GM15510 (cell line): ENCODE measurements around the gene HMGN2.
A peak's percentile ranks its signal among the peaks of the same experiment; 100 is the strongest.

ENCODE experiments used
- POLR2A ChIP-seq: IDR thresholded peaks from 3 replicates; pipeline ENCODE4 v1.6.1; 2011; ENCODE audit warnings: borderline replicate concordance; ENCODE audit not compliant: insufficient read length; ENCODE audit errors: extremely low read depth

Gene HMGN2

GRCh38 chr1:26472320-26472900 lies at the start of gene HMGN2:
HMGN2 (plus strand) TSS chr1:26472440; CDS start chr1:26472613, 173 bp downstream.
- peak; percentile 85 for TF ChIP-seq POLR2A

GRCh38 chr1:26429721-26430120 lies 42.5 kb upstream of the HMGN2 start:
- TF ChIP-seq POLR2A, result no peak

GRCh38 chr1:26431979-26432695 lies 40.1 kb upstream of the HMGN2 start, which contains the start of gene DHDDS:
DHDDS (plus strand) TSS chr1:26432321; CDS start chr1:26432946, 625 bp downstream.
- TF ChIP-seq POLR2A, result peak; percentile 84

- TF ChIP-seq POLR2A, result no peak
These were observed 39.4 kb upstream of the HMGN2 start for GRCh38 chr1:26432793-26433192.

- no peak for TF ChIP-seq POLR2A
These were observed 38.0 kb upstream of the HMGN2 start for GRCh38 chr1:26434161-26434752.

- no peak for TF ChIP-seq POLR2A
These were observed 34.2 kb upstream of the HMGN2 start for GRCh38 chr1:26438041-26438440.

GRCh38 chr1:26440259-26440658 lies 32.0 kb upstream of the HMGN2 start:
- TF ChIP-seq POLR2A, result no peak

GRCh38 chr1:26449868-26450267 lies 22.4 kb upstream of the HMGN2 start:
- no peak for TF ChIP-seq POLR2A

- no peak for TF ChIP-seq POLR2A
These were observed 21.3 kb upstream of the HMGN2 start for GRCh38 chr1:26450908-26451307.

- TF ChIP-seq POLR2A, result no peak
These were observed 19.6 kb upstream of the HMGN2 start for GRCh38 chr1:26452459-26453183.

GRCh38 chr1:26459148-26459547 lies 13.1 kb upstream of the HMGN2 start:
- TF ChIP-seq POLR2A, result no peak

GRCh38 chr1:26459573-26460031 lies 12.6 kb upstream of the HMGN2 start:
- no peak for TF ChIP-seq POLR2A

GRCh38 chr1:26468911-26469310 lies 3.3 kb upstream of the HMGN2 start:
- no peak for TF ChIP-seq POLR2A

GRCh38 chr1:26469558-26469957 lies 2.7 kb upstream of the HMGN2 start:
- no peak for TF ChIP-seq POLR2A
